Panc1 (cell line): Measurements from ENCODE around the gene TSC1. TPM values are rescaled to one million over a fixed set of nuclear protein-coding genes. Genes with fewer than 3 reads are reported as not detected.

Experiments used
- ATAC-seq: fragments of 200-7000 bp; cut with Tn5 transposase; 2 replicates; pipeline ENCODE4 v1.9.1; 2020; ENCODE audit warnings: mild to moderate bottlenecking, moderate library complexity
- BruUV-seq: library from RNA; stranded (reverse); fragments of 400-500 nt; replicated peaks from 2 replicates; lab custom pipeline; 2021; lab: Mats Ljungman, UMichigan
- CTCF ChIA-PET: fragments of 300-600 bp; sonication (Branson Sonifier 250); formaldehyde crosslinking; loops from one replicate; lab custom pipeline; 2022; ENCODE audit warnings: antibody characterized with exemption; lab: Charles Lee
- POLR2A ChIA-PET: fragments of 300-600 bp; sonication (Branson Sonifier 250); formaldehyde crosslinking; loops from one replicate; lab custom pipeline; 2022; ENCODE audit warnings: antibody characterized with exemption; lab: Charles Lee
- DNase-seq: peaks from one replicate; pipeline ENCODE4 v3.0.0-alpha.2; 2010; ENCODE audit warnings: low read depth, low spot score
- H3K27ac ChIP-seq: 2 replicates; pipeline ENCODE4 v1.5.1; 2011; ENCODE audit warnings: mild to moderate bottlenecking, low read length, inconsistent platforms
- H3K27me3 ChIP-seq: fragments of 200-500 bp; sonication (Bioruptor generic); 2 replicates; pipeline ENCODE4 v1.6.0; 2014; ENCODE audit warnings: low read length, inconsistent platforms; ENCODE audit not compliant: control insufficient read depth, insufficient read depth
- H3K36me3 ChIP-seq: fragments of 200-500 bp; sonication (Bioruptor generic); 2 replicates; pipeline ENCODE4 v1.5.1; 2014; ENCODE audit warnings: inconsistent platforms, mild to moderate bottlenecking, low read length, moderate library complexity; ENCODE audit not compliant: control insufficient read depth, insufficient read depth
- H3K4me1 ChIP-seq: 2 replicates; pipeline ENCODE4 v1.5.1; 2011; ENCODE audit warnings: inconsistent platforms, mild to moderate bottlenecking, low read length, moderate library complexity; ENCODE audit not compliant: control insufficient read depth, insufficient read depth
- H3K4me3 ChIP-seq, 2 experiments: 2 replicates each; pipeline ENCODE4 v1.5.1; 2011 to 2012; ENCODE audit warnings: low read depth in 2 of 2, low read length in 2 of 2, mild to moderate bottlenecking in 2 of 2, inconsistent platforms in 1 of 2, moderate library complexity in 1 of 2
- H3K9me3 ChIP-seq: fragments of 200-500 bp; sonication (Bioruptor generic); 2 replicates; pipeline ENCODE4 v1.5.1; 2014; ENCODE audit warnings: low read depth, mild to moderate bottlenecking, inconsistent platforms, low read length, moderate library complexity; ENCODE audit not compliant: control insufficient read depth, insufficient read depth
- POLR2AphosphoS5 ChIP-seq: IDR thresholded peaks from 2 replicates; pipeline ENCODE4 v1.6.1; 2012; ENCODE audit warnings: mild to moderate bottlenecking, low read depth, low read length, moderate library complexity
- SIN3A ChIP-seq: IDR thresholded peaks from 2 replicates; pipeline ENCODE4 v1.6.1; 2012; ENCODE audit warnings: low read depth, mild to moderate bottlenecking, low read length, moderate library complexity, borderline replicate concordance; ENCODE audit not compliant: insufficient read depth
- TCF7L2 ChIP-seq: IDR thresholded peaks from 2 replicates; pipeline ENCODE4 v1.6.1; 2011; ENCODE audit warnings: mild to moderate bottlenecking, low read depth, low read length, inconsistent platforms
- in situ Hi-C: cut with HindIII; loops from 2 replicates; pipeline ENCODE4 v1.10.0; 2016; ENCODE audit warnings: low sequenced_read_pairs, low pct_unique_long_range_greater_than_20kb
- intact Hi-C: fragments of 100-400 bp; cut with micrococcal nuclease; formaldehyde crosslinking; loops from one replicate; pipeline ENCODE4 v1.10.0; 2022; ENCODE audit not compliant: unreplicated experiment
- total RNA-seq: library from RNA; stranded (reverse); gene quantifications from one replicate; pipeline ENCODE4 v1.2.1, GENCODE V29; 2021; ENCODE audit not compliant: unreplicated experiment
- TF ChIP-seq, protein P1 (sequence below): fragments of 450-650 bp; IDR thresholded peaks from 2 replicates; pipeline ENCODE4 v1.5.1; 2017; ENCODE audit warnings: mild to moderate bottlenecking
- TF ChIP-seq, protein P2 (sequence below), 2 experiments: IDR thresholded peaks; 2 replicates each; pipeline ENCODE4 v1.6.1; 2011 to 2012; ENCODE audit warnings: low read depth in 2 of 2, control low read depth in 1 of 2, low read length in 1 of 2, mild to moderate bottlenecking in 1 of 2, moderate library complexity in 1 of 2; ENCODE audit not compliant: insufficient read depth in 1 of 2

The TSC1 gene
- total RNA-seq, 1 experiment from 2014 or later = 27.4 TPM

DNA sequence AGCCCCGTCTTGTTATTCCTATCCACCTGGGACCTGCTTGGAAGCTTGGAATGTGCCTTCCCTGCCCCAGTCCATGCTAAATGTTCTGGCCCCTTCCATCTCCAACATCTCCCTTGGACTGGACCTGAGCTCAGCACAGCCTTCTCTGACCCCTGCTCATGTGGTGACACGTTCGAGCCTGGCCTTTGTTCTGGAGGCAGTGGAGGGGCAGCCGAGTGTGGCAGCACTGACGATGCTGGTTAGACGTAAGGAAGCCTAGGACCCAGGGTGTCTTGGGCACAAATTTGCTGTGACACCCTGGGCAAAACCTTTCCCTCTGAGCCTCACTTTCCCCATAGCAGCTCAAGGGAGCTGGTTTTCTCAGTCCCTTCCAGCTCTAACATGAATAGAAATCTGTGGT, 61.8 kb downstream of the TSC1 start:
- CTCF ChIA-PET = no interaction called here

DNA sequence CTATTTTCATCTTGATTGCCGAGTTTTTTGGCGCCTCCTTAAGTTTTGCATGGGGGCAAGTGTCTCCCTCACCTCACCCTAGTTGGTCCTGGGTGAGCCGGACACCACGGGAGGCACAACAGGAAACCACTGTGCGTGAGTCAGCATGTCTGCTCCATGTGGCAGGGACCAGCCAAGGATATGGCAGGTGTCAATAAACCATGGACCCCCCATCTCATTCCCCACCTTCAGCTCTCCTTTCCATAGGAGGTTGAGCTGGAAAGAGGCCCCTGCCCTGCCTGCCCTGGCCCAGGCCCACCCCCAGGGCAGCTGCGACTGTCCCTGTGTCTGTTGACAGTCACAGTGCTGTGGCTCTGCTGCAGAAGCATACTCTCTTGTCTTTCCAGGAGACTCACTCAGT, 62.6 kb downstream of the TSC1 start:
- in situ Hi-C loops = no loop called here
- peaks cover 6% of the 10 kb centered on the region for H3K4me1 ChIP-seq

More for the DNA sequence above, 61.8 kb downstream of the TSC1 start:
- H3K27me3 ChIP-seq = no peaks in the 10 kb centered on the region
- H3K4me1 ChIP-seq = peaks cover 6% of the 10 kb centered on the region
- in situ Hi-C loops (no loop called here), intact Hi-C loops (no loop called here)
- no peaks in the 10 kb centered on the region for H3K9me3 ChIP-seq
- no peak for ATAC-seq
- no TSS peak for BruUV-seq
- TF ChIP-seq SIN3A = no peak
- TF ChIP-seq TCF7L2 = no peak
- TF ChIP-seq, protein P1, sequence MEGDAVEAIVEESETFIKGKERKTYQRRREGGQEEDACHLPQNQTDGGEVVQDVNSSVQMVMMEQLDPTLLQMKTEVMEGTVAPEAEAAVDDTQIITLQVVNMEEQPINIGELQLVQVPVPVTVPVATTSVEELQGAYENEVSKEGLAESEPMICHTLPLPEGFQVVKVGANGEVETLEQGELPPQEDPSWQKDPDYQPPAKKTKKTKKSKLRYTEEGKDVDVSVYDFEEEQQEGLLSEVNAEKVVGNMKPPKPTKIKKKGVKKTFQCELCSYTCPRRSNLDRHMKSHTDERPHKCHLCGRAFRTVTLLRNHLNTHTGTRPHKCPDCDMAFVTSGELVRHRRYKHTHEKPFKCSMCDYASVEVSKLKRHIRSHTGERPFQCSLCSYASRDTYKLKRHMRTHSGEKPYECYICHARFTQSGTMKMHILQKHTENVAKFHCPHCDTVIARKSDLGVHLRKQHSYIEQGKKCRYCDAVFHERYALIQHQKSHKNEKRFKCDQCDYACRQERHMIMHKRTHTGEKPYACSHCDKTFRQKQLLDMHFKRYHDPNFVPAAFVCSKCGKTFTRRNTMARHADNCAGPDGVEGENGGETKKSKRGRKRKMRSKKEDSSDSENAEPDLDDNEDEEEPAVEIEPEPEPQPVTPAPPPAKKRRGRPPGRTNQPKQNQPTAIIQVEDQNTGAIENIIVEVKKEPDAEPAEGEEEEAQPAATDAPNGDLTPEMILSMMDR = no peak
- TF ChIP-seq POLR2AphosphoS5 = no peak
- TF ChIP-seq, protein P2, sequence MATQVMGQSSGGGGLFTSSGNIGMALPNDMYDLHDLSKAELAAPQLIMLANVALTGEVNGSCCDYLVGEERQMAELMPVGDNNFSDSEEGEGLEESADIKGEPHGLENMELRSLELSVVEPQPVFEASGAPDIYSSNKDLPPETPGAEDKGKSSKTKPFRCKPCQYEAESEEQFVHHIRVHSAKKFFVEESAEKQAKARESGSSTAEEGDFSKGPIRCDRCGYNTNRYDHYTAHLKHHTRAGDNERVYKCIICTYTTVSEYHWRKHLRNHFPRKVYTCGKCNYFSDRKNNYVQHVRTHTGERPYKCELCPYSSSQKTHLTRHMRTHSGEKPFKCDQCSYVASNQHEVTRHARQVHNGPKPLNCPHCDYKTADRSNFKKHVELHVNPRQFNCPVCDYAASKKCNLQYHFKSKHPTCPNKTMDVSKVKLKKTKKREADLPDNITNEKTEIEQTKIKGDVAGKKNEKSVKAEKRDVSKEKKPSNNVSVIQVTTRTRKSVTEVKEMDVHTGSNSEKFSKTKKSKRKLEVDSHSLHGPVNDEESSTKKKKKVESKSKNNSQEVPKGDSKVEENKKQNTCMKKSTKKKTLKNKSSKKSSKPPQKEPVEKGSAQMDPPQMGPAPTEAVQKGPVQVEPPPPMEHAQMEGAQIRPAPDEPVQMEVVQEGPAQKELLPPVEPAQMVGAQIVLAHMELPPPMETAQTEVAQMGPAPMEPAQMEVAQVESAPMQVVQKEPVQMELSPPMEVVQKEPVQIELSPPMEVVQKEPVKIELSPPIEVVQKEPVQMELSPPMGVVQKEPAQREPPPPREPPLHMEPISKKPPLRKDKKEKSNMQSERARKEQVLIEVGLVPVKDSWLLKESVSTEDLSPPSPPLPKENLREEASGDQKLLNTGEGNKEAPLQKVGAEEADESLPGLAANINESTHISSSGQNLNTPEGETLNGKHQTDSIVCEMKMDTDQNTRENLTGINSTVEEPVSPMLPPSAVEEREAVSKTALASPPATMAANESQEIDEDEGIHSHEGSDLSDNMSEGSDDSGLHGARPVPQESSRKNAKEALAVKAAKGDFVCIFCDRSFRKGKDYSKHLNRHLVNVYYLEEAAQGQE (IDR thresholded peaks at IDR 0.05; ENCODE audit: insufficient read depth in 1 of 2, low read depth in 2 of 2, low read length in 1 of 2) = no peak
- H3K4me3 ChIP-seq = no peak overlapping the region
- no peak overlapping the region for H3K27ac ChIP-seq
- POLR2A ChIA-PET = no interaction called here
- no peaks in the 10 kb centered on the region; the same call in 1 of the 2 replicates for H3K36me3 ChIP-seq
- DNase-seq = no peak

More for the DNA sequence above, 62.6 kb downstream of the TSC1 start:
- H3K4me3 ChIP-seq = no peak overlapping the region
- no peak for ATAC-seq
- no TSS peak for BruUV-seq
- H3K36me3 ChIP-seq = no peaks in the 10 kb centered on the region; the same call in 1 of the 2 replicates
- ChIA-PET POLR2A (no interaction called here), CTCF (no interaction called here)
- no peaks in the 10 kb centered on the region for H3K9me3 ChIP-seq
- TF ChIP-seq, protein P1 = no peak
- TF ChIP-seq POLR2AphosphoS5 = no peak
- no peak for TF ChIP-seq TCF7L2
- TF ChIP-seq, protein P2 (IDR thresholded peaks at IDR 0.05; ENCODE audit: insufficient read depth in 1 of 2, low read depth in 2 of 2, low read length in 1 of 2) = no peak
- H3K27me3 ChIP-seq = no peaks in the 10 kb centered on the region
- intact Hi-C loops = no loop called here
- H3K27ac ChIP-seq = no peak overlapping the region
- no peak for DNase-seq
